B cell (primary cell): ENCODE results near the gene IST1.

Experiments used
- CTCF ChIP-seq: fragments of 200-600 bp; IDR thresholded peaks from one replicate; pipeline ENCODE4 v1.8.0; 2022; ENCODE audit warnings: antibody characterized with exemption, mild to moderate bottlenecking
- EZH2 ChIP-seq: IDR thresholded peaks from 2 replicates; pipeline ENCODE4 v1.6.1; 2012; ENCODE audit warnings: borderline replicate concordance, low read depth, mild to moderate bottlenecking, moderate library complexity, low read length; ENCODE audit not compliant: insufficient read depth, poor library complexity, severe bottlenecking

- TF ChIP-seq CTCF (no peak), EZH2 (no peak)
These were observed 58.8 kb downstream of the IST1 start for GRCh38 chr16:71954180-71954579.
